Neural cell (in vitro differentiated cells): Measurements from ENCODE around the gene KRT35. TPM values are rescaled to one million over a fixed set of nuclear protein-coding genes. Genes with fewer than 3 reads are reported as not detected.

Source experiments
- H2AFZ ChIP-seq: fragments of 200-600, 300-800 bp; sonication (generic), shearing (Covaris generic); 2 replicates; pipeline ENCODE4 v1.6.0; 2014; ENCODE audit warnings: low read depth, mild to moderate bottlenecking, antibody characterized with exemption, low read length, moderate library complexity
- H3F3A ChIP-seq: fragments of 200-600 bp; shearing (Covaris generic); 2 replicates; pipeline ENCODE4 v1.6.1; 2016; ENCODE audit warnings: mild to moderate bottlenecking, moderate library complexity, mixed read lengths, antibody characterized with exemption, low read length; ENCODE audit not compliant: insufficient read depth, poor library complexity, severe bottlenecking
- H3K27ac ChIP-seq: fragments of 200-600, 300-800 bp; sonication (generic), shearing (Covaris generic); 2 replicates; pipeline ENCODE4 v1.5.1; 2014; ENCODE audit warnings: mild to moderate bottlenecking, low read length, moderate library complexity
- H3K27me3 ChIP-seq: fragments of 300-800, 200-600 bp; sonication (generic), shearing (Covaris generic); 2 replicates; pipeline ENCODE4 v1.6.0; 2014; ENCODE audit warnings: mild to moderate bottlenecking, low read depth, low read length, moderate library complexity; ENCODE audit not compliant: insufficient read depth
- H3K36me3 ChIP-seq: fragments of 300-800, 200-600 bp; sonication (generic), shearing (Covaris generic); 2 replicates; pipeline ENCODE4 v1.5.1; 2014; ENCODE audit warnings: mild to moderate bottlenecking, antibody characterized with exemption, low read length, moderate library complexity; ENCODE audit not compliant: insufficient read depth
- H3K4me2 ChIP-seq: fragments of 300-800, 200-600 bp; sonication (generic), shearing (Covaris generic); 2 replicates; pipeline ENCODE4 v1.6.0; 2014; ENCODE audit warnings: mild to moderate bottlenecking, low read length
- H3K4me3 ChIP-seq: fragments of 300-800, 200-600 bp; sonication (generic), shearing (Covaris generic); 2 replicates; pipeline ENCODE4 v1.5.1; 2014; ENCODE audit warnings: mild to moderate bottlenecking, low read length, moderate library complexity
- H3K79me2 ChIP-seq: fragments of 200-600 bp; shearing (Covaris generic); replicated peaks from 2 replicates; pipeline ENCODE4 v1.6.0; 2014; ENCODE audit warnings: mild to moderate bottlenecking, low read length, moderate library complexity; ENCODE audit not compliant: insufficient read depth
- H3K9ac ChIP-seq: fragments of 300-800, 200-600 bp; sonication (generic), shearing (Covaris generic); 2 replicates; pipeline ENCODE4 v1.6.1; 2016; ENCODE audit warnings: mild to moderate bottlenecking, low read length, mixed read lengths
- H3K9me2 ChIP-seq: fragments of 200-600 bp; shearing (Covaris generic); 2 replicates; pipeline ENCODE4 v1.6.1; 2016; ENCODE audit warnings: mild to moderate bottlenecking, low read length, mixed read lengths; ENCODE audit not compliant: insufficient read depth
- H3K9me3 ChIP-seq: fragments of 200-600, 300-800 bp; sonication (generic), shearing (Covaris generic); 2 replicates; pipeline ENCODE4 v1.6.1; 2016; ENCODE audit warnings: mild to moderate bottlenecking, mixed run types, low read length, moderate library complexity, mixed read lengths
- H4K20me1 ChIP-seq: fragments of 200-600 bp; shearing (Covaris generic); 2 replicates; pipeline ENCODE4 v1.6.1; 2016; ENCODE audit warnings: mild to moderate bottlenecking, mixed run types; ENCODE audit not compliant: insufficient read depth
- EP300 ChIP-seq: fragments of 450-650 bp; conservative IDR thresholded peaks from 2 replicates; pipeline ENCODE4 v1.6.1; 2014; ENCODE audit warnings: antibody characterized with exemption, mild to moderate bottlenecking, moderate library complexity; ENCODE audit not compliant: poor library complexity, severe bottlenecking
- EZH2 ChIP-seq: fragments of 200-600, 300-800 bp; shearing (Covaris generic), sonication (generic); IDR thresholded peaks from 2 replicates; pipeline ENCODE4 v1.6.1; 2014; ENCODE audit warnings: antibody characterized with exemption, low read length, borderline replicate concordance, mild to moderate bottlenecking; ENCODE audit not compliant: insufficient read depth, poor library complexity, severe bottlenecking
- MXI1 ChIP-seq: fragments of 450-650 bp; conservative IDR thresholded peaks from 2 replicates; pipeline ENCODE4 v1.6.1; 2014; ENCODE audit warnings: antibody characterized with exemption, mild to moderate bottlenecking; ENCODE audit not compliant: poor library complexity, severe bottlenecking
- POLR2AphosphoS5 ChIP-seq: IDR thresholded peaks from 2 replicates; pipeline ENCODE4 v1.6.1; 2012
- RAD21 ChIP-seq: fragments of 450-650 bp; conservative IDR thresholded peaks from 2 replicates; pipeline ENCODE4 v1.6.1; 2014; ENCODE audit warnings: antibody characterized with exemption, mild to moderate bottlenecking, moderate library complexity
- REST ChIP-seq: IDR thresholded peaks from 2 replicates; pipeline ENCODE4 v1.6.1; 2012; ENCODE audit warnings: borderline replicate concordance
- SMC3 ChIP-seq: fragments of 450-650 bp; conservative IDR thresholded peaks from 2 replicates; pipeline ENCODE4 v1.6.1; 2014; ENCODE audit warnings: antibody characterized with exemption, mild to moderate bottlenecking, moderate library complexity; ENCODE audit not compliant: poor library complexity
- TAF1 ChIP-seq: IDR thresholded peaks from 2 replicates; pipeline ENCODE4 v1.6.1; 2012; ENCODE audit warnings: low read depth
- polyA plus RNA-seq: library from polyadenylated mRNA; depleted of rRNA; stranded (reverse); fragments of >200 nt; gene quantifications from 2 replicates; pipeline ENCODE4 v1.2.3, GENCODE V29; 2014
- TF ChIP-seq, protein P1 (sequence below): fragments of 450-650 bp; IDR thresholded peaks from 2 replicates; pipeline ENCODE4 v1.5.1; 2014; ENCODE audit warnings: antibody characterized with exemption, mild to moderate bottlenecking, moderate library complexity; ENCODE audit not compliant: poor library complexity, severe bottlenecking

KRT35 gene
- polyA plus RNA-seq, 1 donor from 2014 or later, result not detected

DNA sequence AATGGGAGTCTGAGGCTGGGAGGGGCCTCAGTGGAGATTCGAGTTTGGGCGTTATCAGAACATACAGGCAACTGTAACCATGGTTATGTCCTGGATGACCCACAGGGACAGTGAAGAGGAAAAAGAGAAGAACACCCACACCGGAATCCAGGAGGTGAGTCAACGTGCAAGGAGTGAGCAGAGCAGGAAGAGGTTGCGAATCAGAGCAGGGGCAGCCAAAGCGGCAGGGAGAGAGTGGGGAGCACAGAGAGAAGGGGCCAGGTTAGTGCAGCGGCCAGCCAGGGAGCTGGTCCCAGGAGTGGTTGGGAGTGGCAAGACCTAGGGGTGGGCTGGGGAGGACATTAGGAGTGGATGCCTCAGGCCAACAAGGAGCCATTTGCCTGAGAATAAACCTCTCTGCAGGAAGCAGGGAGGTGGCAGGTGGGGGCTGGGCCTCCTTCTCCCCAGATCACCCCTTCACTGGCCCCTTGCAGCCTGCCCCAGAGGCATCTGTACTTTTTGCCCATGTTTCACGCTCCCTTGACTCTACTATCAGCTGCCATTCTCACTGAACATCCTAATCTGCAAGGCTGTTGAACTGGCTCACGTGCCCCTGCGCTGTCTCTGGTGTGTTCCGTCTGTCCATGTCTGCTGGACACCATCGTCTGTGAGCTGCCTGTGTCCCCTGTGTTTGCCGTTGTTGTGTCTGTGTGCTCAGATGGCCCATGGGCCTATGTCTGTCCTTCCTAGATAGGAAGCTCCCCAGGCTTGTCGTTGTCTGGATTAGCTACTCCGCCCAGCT, 19.4 kb upstream of the KRT35 start:
- Histone ChIP-seq H3F3A (no peaks in the 10 kb centered on the region), H3K27ac (no peak overlapping the region), H4K20me1 (no peaks in the 10 kb centered on the region), H3K4me2 (no peak overlapping the region), H3K9ac (no peak overlapping the region), H3K36me3 (no peaks in the 10 kb centered on the region), H3K9me2 (no peaks in the 10 kb centered on the region), H3K4me3 (no peak overlapping the region), H3K27me3 (no peaks in the 10 kb centered on the region), H3K79me2 (no peaks in the 10 kb centered on the region), H2AFZ (no peak overlapping the region), H3K9me3 (no peaks in the 10 kb centered on the region)
- TF ChIP-seq POLR2AphosphoS5 (no peak), REST (no peak), EP300 (no peak), SMC3 (no peak), TAF1 (no peak), EZH2 (no peak), RAD21 (no peak), MXI1 (no peak)
- TF ChIP-seq, protein P1, sequence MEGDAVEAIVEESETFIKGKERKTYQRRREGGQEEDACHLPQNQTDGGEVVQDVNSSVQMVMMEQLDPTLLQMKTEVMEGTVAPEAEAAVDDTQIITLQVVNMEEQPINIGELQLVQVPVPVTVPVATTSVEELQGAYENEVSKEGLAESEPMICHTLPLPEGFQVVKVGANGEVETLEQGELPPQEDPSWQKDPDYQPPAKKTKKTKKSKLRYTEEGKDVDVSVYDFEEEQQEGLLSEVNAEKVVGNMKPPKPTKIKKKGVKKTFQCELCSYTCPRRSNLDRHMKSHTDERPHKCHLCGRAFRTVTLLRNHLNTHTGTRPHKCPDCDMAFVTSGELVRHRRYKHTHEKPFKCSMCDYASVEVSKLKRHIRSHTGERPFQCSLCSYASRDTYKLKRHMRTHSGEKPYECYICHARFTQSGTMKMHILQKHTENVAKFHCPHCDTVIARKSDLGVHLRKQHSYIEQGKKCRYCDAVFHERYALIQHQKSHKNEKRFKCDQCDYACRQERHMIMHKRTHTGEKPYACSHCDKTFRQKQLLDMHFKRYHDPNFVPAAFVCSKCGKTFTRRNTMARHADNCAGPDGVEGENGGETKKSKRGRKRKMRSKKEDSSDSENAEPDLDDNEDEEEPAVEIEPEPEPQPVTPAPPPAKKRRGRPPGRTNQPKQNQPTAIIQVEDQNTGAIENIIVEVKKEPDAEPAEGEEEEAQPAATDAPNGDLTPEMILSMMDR, result no peak

DNA sequence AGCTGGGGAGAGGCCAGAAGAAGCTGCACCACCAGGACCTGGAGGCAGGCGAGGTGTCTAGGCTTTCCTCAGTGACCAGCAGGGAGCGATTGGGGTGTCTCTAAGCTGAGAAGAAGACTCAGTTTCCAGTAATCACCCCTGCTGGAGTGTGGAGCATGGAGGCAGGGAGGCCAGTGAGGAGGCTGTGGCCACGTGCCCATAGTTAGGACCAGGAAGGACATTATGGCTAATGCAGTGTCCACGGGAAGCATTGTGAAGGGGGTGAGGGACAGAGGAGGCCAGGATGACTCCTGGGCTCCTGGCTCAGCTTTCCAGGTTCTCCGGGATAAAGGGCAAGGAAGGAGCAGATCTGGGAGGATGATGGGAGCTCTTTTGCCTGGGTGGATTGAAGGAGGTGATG, 18.8 kb upstream of the KRT35 start:
- Histone ChIP-seq H3K4me3 (no peak overlapping the region), H3K9me3 (no peaks in the 10 kb centered on the region), H3K36me3 (no peaks in the 10 kb centered on the region), H3K9ac (no peak overlapping the region), H3K27ac (no peak overlapping the region), H3K79me2 (no peaks in the 10 kb centered on the region), H2AFZ (no peak overlapping the region), H3K9me2 (no peaks in the 10 kb centered on the region), H4K20me1 (no peaks in the 10 kb centered on the region), H3K27me3 (no peaks in the 10 kb centered on the region), H3K4me2 (no peak overlapping the region), H3F3A (no peaks in the 10 kb centered on the region)
- no peak for TF ChIP-seq REST
- TF ChIP-seq TAF1, result no peak
- TF ChIP-seq, protein P1, result no peak
- no peak for TF ChIP-seq MXI1
- no peak for TF ChIP-seq POLR2AphosphoS5
- TF ChIP-seq RAD21, result no peak
- TF ChIP-seq SMC3, result no peak
- TF ChIP-seq EZH2, result no peak
- no peak for TF ChIP-seq EP300
